Activated CD4-positive, alpha-beta T cell treated with anti-CD3 and anti-CD28 coated beads, Interleukin-2, amount 50 U/mL, for 1 hour (primary cell): ENCODE measurements around the gene TMEFF1.

Experiments used
- DNase-seq: peaks from one replicate; pipeline ENCODE4 v3.0.0-alpha.2; 2020

Gene TMEFF1

GRCh38 chr9:100578610-100579009 is 105.7 kb downstream of the TMEFF1 start:
- DNase-seq = no peak

- no peak for DNase-seq
These were observed 106.7 kb downstream of the TMEFF1 start for GRCh38 chr9:100579665-100580064.

- no peak for DNase-seq
These were observed 107.3 kb downstream of the TMEFF1 start for GRCh38 chr9:100580257-100580656.

- DNase-seq = no peak
These were observed 108.1 kb downstream of the TMEFF1 start for GRCh38 chr9:100581081-100581480.

- no peak for DNase-seq
These were observed 108.7 kb downstream of the TMEFF1 start for GRCh38 chr9:100581661-100582060.

GRCh38 chr9:100583014-100583802 is 110.3 kb downstream of the TMEFF1 start:
- DNase-seq = no peak

- no peak for DNase-seq
These were observed 112.0 kb downstream of the TMEFF1 start for GRCh38 chr9:100584951-100585350.

GRCh38 chr9:100586093-100586492 is 113.1 kb downstream of the TMEFF1 start:
- DNase-seq = no peak

GRCh38 chr9:100587375-100587774 is 114.4 kb downstream of the TMEFF1 start:
- DNase-seq = no peak

GRCh38 chr9:100589582-100589981 is 116.6 kb downstream of the TMEFF1 start:
- DNase-seq = no peak

GRCh38 chr9:100590481-100590880 is 117.5 kb downstream of the TMEFF1 start:
- DNase-seq = no peak

GRCh38 chr9:100591139-100591538 is 118.2 kb downstream of the TMEFF1 start:
- DNase-seq = no peak

- DNase-seq = no peak
These were observed 118.9 kb downstream of the TMEFF1 start for GRCh38 chr9:100591639-100592412.

GRCh38 chr9:100595391-100596199 is 122.6 kb downstream of the TMEFF1 start:
- no peak for DNase-seq

- no peak for DNase-seq
These were observed 124.3 kb downstream of the TMEFF1 start for GRCh38 chr9:100597236-100597635.

- peak; percentile 73 for DNase-seq
These were observed 125.7 kb downstream of the TMEFF1 start for GRCh38 chr9:100598641-100599145.

- DNase-seq = no peak
These were observed 127.7 kb downstream of the TMEFF1 start for GRCh38 chr9:100600521-100601079.

GRCh38 chr9:100601216-100601615 is 128.3 kb downstream of the TMEFF1 start:
- peak; percentile 20 for DNase-seq

GRCh38 chr9:100602342-100602801 is 129.4 kb downstream of the TMEFF1 start:
- no peak for DNase-seq

GRCh38 chr9:100605405-100605804 is 132.5 kb downstream of the TMEFF1 start:
- no peak for DNase-seq

GRCh38 chr9:100619194-100619593 is 146.2 kb downstream of the TMEFF1 start:
- no peak for DNase-seq

- DNase-seq = no peak
These were observed 146.7 kb downstream of the TMEFF1 start for GRCh38 chr9:100619665-100620064.

GRCh38 chr9:100623969-100624368 is 151.0 kb downstream of the TMEFF1 start:
- no peak for DNase-seq
